Measurements from ENCODE around the gene EPYC.

The EPYC gene

GRCh38 chr12:90953956-90954421 is 50.8 kb downstream of the EPYC start:
- DNase-seq: no peak

- peak; percentile 59 for DNase-seq
These were observed 53.2 kb downstream of the EPYC start for GRCh38 chr12:90951432-90952105.

DNA sequence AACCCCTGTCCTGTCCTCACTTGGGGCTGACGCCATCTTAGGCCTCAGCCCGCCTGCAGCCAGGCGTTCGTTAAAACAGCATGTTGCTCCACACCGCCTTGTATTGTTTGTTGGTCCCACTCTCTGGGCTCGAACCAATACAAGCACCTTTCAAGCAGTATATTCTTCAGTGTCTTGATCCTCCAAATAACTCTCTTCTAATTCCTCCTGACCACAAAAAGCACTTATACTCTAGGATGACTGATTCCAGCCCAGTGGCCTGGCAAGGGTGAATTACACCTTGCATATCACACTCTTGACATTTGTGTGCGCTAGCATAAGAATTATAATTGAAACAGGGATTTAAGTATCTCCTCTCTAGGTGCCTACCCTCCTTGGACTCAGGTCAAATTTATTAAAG is 56.9 kb downstream of the EPYC start:
- DNase-seq: no peak

- DNase-seq: peak; percentile 7
These were observed 59.6 kb downstream of the EPYC start for GRCh38 chr12:90945070-90945649.

GRCh38 chr12:90943255-90943654 is 61.5 kb downstream of the EPYC start:
- DNase-seq: no peak

- DNase-seq: peak; percentile 36
These were observed 63.8 kb downstream of the EPYC start for GRCh38 chr12:90940872-90941499.

DNA sequence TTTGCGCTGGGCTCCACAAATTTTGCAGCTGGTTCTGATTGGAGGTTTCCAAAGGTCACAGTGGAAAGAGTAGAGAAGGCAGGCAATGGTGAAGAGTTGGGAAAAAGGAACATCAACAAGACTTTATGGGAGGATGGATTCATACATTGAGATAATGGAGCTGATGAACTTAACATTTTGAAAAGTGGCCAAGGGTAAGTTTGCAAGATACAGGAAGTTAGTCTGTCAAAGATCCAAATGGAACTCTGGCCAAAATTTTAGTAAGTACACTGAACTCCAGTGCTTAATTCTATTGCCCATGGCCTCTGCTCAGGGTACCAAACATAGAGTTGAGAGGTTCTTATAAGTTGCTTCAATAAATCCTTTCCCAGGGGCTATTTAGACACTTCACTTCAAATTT is 65.4 kb downstream of the EPYC start:
- no peak for DNase-seq

DNA sequence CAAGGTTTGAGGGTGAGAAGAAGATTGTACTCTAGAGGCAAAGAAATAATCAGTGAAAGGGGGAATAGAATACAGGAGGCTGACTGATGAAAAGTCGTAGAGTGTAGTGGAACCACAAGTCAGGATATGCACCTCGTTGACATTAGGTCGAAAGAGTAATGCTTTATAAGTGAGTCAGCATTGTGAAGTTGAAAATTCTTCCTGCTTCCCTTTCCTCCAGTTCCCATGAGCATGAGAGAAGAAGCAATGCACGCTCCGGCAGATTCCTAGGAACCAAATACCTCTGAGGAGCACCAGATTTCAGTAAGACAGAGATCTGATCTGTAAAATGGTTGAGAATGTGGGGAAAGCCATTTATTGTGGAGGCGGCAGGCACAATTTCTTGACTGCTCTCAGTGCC is 66.3 kb downstream of the EPYC start:
- DNase-seq: peak; percentile 61

DNA sequence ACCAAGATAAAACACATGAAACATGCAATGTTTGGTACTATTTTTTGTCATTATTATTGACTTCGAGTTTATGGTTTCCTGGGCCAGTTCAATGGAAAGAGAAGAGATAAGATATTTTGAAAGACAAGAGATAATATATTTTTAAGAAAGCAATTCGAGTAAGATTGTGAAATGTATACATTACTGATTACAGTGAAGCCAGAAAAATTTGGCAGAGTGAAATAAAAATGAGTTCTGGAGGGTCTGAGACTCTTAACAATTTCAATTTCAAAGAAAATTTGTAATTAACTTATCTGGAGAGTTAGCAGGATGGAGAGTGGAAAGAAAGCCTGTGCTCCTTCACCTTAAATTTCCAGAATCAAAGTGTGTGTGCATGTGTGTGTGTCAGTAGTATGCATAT is 67.1 kb downstream of the EPYC start:
- DNase-seq: no peak

GRCh38 chr12:90936230-90937005 is 68.4 kb downstream of the EPYC start:
- no peak for DNase-seq

- DNase-seq: no peak
These were observed 79.2 kb downstream of the EPYC start for GRCh38 chr12:90925562-90925961.

GRCh38 chr12:90924406-90924805 is 80.4 kb downstream of the EPYC start:
- no peak for DNase-seq

GRCh38 chr12:90922145-90922627 is 82.6 kb downstream of the EPYC start:
- DNase-seq: no peak

GRCh38 chr12:90921536-90921935 is 83.2 kb downstream of the EPYC start:
- no peak for DNase-seq

GRCh38 chr12:90920222-90920621 is 84.5 kb downstream of the EPYC start:
- DNase-seq: no peak

DNA sequence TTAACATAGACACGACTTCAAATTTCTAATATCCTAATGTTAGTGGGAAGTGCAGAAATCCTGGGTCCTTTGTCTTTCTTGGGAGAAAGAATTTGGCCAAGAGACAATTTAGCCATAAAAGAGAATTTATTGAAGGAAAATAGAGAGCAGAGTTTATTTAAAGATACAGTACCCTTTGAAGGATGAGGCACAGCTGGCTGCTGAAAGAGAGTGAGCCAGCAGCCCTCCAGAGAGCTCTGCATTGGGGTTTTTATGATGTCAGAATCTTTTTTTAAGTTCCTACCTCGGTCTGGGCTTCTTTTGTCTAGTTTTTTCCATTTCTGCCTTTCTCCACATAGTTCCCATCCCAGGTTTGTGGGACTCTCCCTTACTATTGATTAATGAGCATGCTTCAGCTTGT is 87.3 kb downstream of the EPYC start:
- DNase-seq: no peak

- DNase-seq: no peak
These were observed 88.3 kb downstream of the EPYC start for GRCh38 chr12:90916516-90916915.

DNA sequence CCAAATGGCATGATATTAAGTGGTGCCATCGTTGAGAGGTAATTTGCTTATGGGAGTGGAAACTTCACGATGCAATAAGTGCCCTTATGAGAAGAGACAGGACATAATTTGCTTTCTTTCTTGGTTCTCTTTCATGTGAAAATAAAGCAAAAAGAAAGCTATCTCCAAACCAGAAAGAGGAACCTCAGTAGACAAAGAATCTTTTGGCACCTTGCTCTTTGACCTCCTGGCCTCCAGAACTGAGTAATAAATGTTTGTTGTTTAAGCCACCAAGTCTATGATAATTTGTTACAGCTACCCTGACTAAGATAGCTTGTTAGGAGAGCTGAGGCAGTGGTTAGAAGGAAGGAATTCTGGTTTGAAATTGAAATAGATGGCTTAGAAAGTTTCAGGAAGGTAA is 89.4 kb downstream of the EPYC start:
- DNase-seq: no peak

All from kidney glomerular epithelial cell (primary cell).